DMS79 (cell line): Measurements from ENCODE around the gene ATM.
A peak's percentile ranks its signal among the peaks of the same experiment; 100 is the strongest.
"Not testable (repeated sequence)": the region's sequence is repeated elsewhere in the genome, so short reads cannot be mapped to it uniquely, and the experiment has no call there.

Experiments
- DNase-seq: peaks from one replicate; lab custom pipeline; 2025; lab: John Stamatoyannopoulos, UW

Gene ATM

GRCh38 chr11:108220721-108221336 is 2.0 kb upstream of the ATM start:
- no peak for DNase-seq

- no peak for DNase-seq
Observed at GRCh38 chr11:108221371-108221770, 1.5 kb upstream of the ATM start.

- DNase-seq, result peak; percentile 57
Observed at GRCh38 chr11:108221911-108222573, 825 bp upstream of the ATM start.

DNA sequence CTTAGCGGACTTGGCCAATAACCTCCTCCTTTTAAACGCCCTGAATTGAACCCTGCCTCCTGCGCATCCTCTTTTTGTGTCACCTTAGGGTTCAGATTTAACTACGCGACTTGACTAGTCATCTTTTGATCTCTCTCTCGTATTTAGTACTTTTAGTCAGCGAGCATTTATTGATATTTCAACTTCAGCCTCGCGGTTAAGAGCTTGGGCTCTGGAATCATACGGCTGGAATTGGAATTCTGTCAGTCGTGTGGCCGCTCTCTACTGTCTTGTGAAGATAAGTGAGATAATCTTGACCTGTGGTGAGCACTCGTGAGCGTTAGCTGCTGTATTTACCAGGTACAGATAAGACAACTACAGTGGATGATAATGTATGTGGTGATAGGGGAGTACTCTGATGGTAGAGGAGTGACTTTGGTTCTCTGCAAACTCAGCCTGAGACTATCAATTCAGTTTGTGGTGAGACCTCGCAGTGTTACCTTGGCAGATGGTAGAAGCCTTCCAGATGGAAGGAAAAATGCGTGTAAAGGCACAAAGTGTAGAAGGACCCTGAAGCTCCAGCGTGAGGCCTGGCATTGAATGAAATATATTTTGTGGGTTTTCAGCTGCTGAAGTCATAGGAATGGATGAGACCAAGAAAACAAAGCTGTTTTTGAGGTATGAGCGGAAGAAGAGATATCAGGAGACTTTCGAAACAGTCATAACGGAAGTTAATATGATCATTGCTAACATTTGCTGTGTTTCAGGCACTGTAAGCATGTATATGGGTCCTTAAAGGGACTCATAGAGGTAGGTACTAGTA is 682 bp downstream of the ATM start:
- DNase-seq, result no peak

DNA sequence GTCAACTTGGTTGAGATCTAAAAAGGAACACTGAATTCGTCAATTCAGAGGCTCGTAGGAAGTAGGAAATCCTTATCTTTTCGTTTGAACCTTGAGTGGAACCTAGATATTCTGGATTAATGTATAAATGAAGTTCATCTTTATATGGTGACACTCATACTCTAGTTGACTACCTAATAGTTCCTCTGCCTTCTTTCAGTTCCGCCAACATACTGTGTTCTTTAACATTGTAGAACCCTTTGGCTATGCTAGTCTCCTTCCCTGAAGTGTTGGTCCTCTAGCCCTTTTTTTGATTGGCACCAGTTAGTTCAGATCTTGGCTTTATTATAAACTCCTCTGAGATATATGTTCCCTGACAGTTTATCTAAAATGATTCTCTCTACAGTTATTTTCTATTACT is 1.5 kb downstream of the ATM start:
- DNase-seq, result no peak

DNA sequence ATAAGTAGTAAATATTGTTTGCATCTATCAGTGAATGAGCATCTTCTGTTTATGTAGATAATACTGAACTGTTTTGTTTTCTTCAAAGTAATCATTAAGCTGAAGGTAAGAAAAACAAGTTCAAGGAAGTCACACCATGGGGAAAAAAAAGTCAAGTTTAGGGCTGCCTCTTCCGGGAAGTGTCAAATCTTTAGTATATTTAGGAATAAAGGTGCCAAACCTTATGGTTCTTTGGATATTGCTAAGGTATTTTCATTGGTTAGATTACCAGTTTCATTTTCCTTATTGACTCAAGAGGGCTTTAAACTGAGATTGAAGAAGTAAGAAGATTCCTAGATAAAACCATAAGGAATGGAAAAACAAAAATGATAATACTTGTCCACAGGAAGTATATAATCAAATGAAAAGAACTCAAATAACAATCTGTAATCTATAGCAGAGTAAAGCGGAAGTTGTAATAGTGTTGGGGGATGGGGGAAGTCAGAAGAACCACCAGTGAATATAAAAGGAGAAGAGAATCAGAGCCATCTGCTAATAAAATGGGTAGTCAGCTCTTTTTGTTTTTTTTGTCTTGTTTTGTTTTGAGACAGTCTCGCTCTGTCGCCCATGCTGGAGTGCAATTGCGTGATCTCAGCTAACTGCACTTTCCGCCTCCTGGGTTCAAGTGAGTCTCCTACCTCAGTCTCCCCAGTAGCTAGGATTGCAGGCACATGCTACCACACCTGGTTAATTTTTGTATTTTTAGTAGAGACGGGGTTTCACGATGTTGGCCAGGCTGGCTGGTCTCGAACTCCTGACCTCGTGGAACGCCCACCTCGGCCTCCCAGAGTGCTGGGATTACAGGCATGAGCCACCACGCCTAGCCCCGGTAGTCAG is 2.3 kb downstream of the ATM start:
- DNase-seq, result no peak

- no peak for DNase-seq
Observed at GRCh38 chr11:108226036-108226435, 3.2 kb downstream of the ATM start.

DNA sequence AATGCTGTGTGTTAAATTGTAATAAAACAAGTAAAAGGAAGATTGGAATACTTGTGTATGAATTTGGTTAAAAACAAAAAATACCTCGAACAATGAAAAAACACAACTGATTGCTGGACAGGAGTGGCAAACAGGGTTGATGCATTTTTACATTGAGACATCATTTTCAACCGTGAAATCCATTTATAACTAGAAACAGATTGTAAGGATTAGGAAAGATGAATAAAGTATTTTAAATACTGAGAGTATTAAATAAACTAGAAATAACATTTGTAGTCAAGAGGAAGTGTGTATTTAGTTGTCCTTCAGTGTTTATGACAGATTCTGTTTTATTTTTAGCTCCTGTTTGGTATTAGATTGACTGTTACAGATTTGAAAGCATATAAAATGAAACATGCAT is 5.4 kb downstream of the ATM start:
- DNase-seq, result no peak

GRCh38 chr11:108233277-108233945 is 10.5 kb downstream of the ATM start:
- DNase-seq, result no peak

GRCh38 chr11:108235192-108235591 is 12.3 kb downstream of the ATM start:
- no peak for DNase-seq

DNA sequence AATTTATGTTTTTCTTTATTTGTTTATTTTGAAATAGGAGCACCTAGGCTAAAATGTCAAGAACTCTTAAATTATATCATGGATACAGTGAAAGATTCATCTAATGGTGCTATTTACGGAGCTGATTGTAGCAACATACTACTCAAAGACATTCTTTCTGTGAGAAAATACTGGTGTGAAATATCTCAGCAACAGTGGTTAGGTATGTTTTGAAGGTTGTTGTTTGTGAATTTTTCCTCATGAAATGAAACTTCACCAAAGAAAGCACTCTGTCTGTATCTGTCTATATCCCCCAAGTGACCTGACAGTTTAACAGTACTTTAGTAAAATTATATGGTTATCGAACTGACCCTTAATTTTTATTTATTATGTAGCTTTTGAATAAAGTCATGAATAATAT is 12.8 kb downstream of the ATM start:
- DNase-seq, result no peak

- DNase-seq, result no peak
Observed at GRCh38 chr11:108237058-108237481, 14.2 kb downstream of the ATM start.

- DNase-seq, result no peak
Observed at GRCh38 chr11:108239076-108239475, 16.2 kb downstream of the ATM start.

DNA sequence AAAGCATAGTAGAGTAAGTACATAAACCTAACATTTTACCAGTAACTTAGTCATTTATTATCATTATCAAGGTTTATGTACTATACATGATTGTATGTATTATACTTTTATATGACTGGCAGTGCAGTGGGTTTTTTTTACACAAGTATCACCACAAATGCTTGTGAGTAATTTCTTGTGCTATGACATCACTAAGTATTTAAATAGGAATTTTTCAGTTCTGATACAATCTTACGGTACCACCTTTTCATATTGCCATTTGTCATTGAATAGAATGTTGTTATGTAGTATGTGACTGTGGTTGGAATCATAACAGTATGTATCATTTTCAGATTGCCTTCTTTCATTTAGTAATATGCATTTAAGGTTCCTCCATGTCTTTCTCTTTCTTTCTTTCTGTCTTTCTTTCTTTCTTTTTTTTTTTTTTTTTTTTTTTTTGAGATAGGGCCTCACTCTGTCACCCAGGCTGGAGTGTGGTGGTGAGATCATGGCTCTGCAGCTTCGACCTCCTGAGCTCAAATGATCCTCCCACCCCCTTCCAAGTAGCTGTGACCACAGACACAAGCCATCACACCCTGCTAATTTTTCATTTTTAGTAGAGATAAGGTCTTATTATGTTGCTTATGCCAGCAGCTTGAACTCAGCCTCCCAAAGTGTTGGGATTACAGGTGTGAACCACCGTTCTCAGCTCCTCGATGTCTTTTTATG is 18.6 kb downstream of the ATM start:
- no peak for DNase-seq

GRCh38 chr11:108242422-108242821 is 19.6 kb downstream of the ATM start:
- no peak for DNase-seq

GRCh38 chr11:108246308-108246707 is 23.4 kb downstream of the ATM start:
- no peak for DNase-seq

DNA sequence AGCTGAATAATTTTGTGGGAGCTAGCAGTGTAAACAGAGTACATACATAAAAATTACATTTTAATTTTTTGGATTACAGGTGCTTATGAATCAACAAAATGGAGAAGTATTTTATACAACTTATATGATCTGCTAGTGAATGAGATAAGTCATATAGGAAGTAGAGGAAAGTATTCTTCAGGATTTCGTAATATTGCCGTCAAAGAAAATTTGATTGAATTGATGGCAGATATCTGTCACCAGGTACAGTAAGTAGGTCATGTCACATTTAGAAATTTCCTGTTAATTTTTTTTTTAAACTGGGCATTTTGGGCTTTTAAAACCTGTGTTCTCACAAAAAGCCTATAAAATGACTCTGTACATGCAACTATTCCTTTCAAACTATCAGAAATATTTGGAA is 24.0 kb downstream of the ATM start:
- DNase-seq, result no peak

GRCh38 chr11:108253176-108253575 is 30.3 kb downstream of the ATM start:
- no peak for DNase-seq

- no peak for DNase-seq
Observed at GRCh38 chr11:108269583-108269982, 46.7 kb downstream of the ATM start.

- not testable (repeated sequence) for DNase-seq
Observed at GRCh38 chr11:108276985-108277616, 54.2 kb downstream of the ATM start.

DNA sequence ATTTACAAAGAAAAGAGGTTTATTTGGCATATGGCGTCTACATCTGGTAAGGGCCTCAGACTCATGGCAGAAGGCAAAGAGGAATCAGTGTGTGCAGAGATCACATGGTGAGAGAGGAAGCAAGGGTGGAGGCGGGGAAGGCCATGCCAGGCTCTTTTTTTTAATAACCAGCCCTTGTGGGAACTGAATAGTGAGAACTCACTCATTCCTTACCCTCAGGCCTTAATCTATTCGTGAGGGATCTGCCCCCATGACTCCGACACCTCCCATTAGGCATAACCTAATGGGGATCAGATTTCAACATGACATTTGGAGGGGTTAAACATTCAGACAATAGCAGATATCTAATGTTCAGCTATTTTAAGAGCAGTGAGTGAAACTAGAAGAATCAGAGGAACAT is 55.7 kb downstream of the ATM start:
- no peak for DNase-seq
